Neural cell (in vitro differentiated cells): ENCODE data around the gene HIP1. TPM values are rescaled to one million over a fixed set of nuclear protein-coding genes. Genes with fewer than 3 reads are reported as not detected.

Experiments
- H2AFZ ChIP-seq: fragments of 200-600, 300-800 bp; sonication (generic), shearing (Covaris generic); 2 replicates; pipeline ENCODE4 v1.6.0; 2014; ENCODE audit warnings: low read depth, mild to moderate bottlenecking, antibody characterized with exemption, low read length, moderate library complexity
- H3F3A ChIP-seq: fragments of 200-600 bp; shearing (Covaris generic); 2 replicates; pipeline ENCODE4 v1.6.1; 2016; ENCODE audit warnings: mild to moderate bottlenecking, moderate library complexity, mixed read lengths, antibody characterized with exemption, low read length; ENCODE audit not compliant: insufficient read depth, poor library complexity, severe bottlenecking
- H3K27ac ChIP-seq: fragments of 200-600, 300-800 bp; sonication (generic), shearing (Covaris generic); 2 replicates; pipeline ENCODE4 v1.5.1; 2014; ENCODE audit warnings: mild to moderate bottlenecking, low read length, moderate library complexity
- H3K27me3 ChIP-seq: fragments of 300-800, 200-600 bp; sonication (generic), shearing (Covaris generic); 2 replicates; pipeline ENCODE4 v1.6.0; 2014; ENCODE audit warnings: mild to moderate bottlenecking, low read depth, low read length, moderate library complexity; ENCODE audit not compliant: insufficient read depth
- H3K36me3 ChIP-seq: fragments of 300-800, 200-600 bp; sonication (generic), shearing (Covaris generic); 2 replicates; pipeline ENCODE4 v1.5.1; 2014; ENCODE audit warnings: mild to moderate bottlenecking, antibody characterized with exemption, low read length, moderate library complexity; ENCODE audit not compliant: insufficient read depth
- H3K4me2 ChIP-seq: fragments of 300-800, 200-600 bp; sonication (generic), shearing (Covaris generic); 2 replicates; pipeline ENCODE4 v1.6.0; 2014; ENCODE audit warnings: mild to moderate bottlenecking, low read length
- H3K4me3 ChIP-seq: fragments of 300-800, 200-600 bp; sonication (generic), shearing (Covaris generic); 2 replicates; pipeline ENCODE4 v1.5.1; 2014; ENCODE audit warnings: mild to moderate bottlenecking, low read length, moderate library complexity
- H3K79me2 ChIP-seq: fragments of 200-600 bp; shearing (Covaris generic); replicated peaks from 2 replicates; pipeline ENCODE4 v1.6.0; 2014; ENCODE audit warnings: mild to moderate bottlenecking, low read length, moderate library complexity; ENCODE audit not compliant: insufficient read depth
- H3K9ac ChIP-seq: fragments of 300-800, 200-600 bp; sonication (generic), shearing (Covaris generic); 2 replicates; pipeline ENCODE4 v1.6.1; 2016; ENCODE audit warnings: mild to moderate bottlenecking, low read length, mixed read lengths
- H3K9me2 ChIP-seq: fragments of 200-600 bp; shearing (Covaris generic); 2 replicates; pipeline ENCODE4 v1.6.1; 2016; ENCODE audit warnings: mild to moderate bottlenecking, low read length, mixed read lengths; ENCODE audit not compliant: insufficient read depth
- H3K9me3 ChIP-seq: fragments of 200-600, 300-800 bp; sonication (generic), shearing (Covaris generic); 2 replicates; pipeline ENCODE4 v1.6.1; 2016; ENCODE audit warnings: mild to moderate bottlenecking, mixed run types, low read length, moderate library complexity, mixed read lengths
- H4K20me1 ChIP-seq: fragments of 200-600 bp; shearing (Covaris generic); 2 replicates; pipeline ENCODE4 v1.6.1; 2016; ENCODE audit warnings: mild to moderate bottlenecking, mixed run types; ENCODE audit not compliant: insufficient read depth
- CTCF ChIP-seq: fragments of 450-650 bp; IDR thresholded peaks from 2 replicates; pipeline ENCODE4 v1.5.1; 2014; ENCODE audit warnings: antibody characterized with exemption, mild to moderate bottlenecking, moderate library complexity; ENCODE audit not compliant: poor library complexity, severe bottlenecking
- EP300 ChIP-seq: fragments of 450-650 bp; conservative IDR thresholded peaks from 2 replicates; pipeline ENCODE4 v1.6.1; 2014; ENCODE audit warnings: antibody characterized with exemption, mild to moderate bottlenecking, moderate library complexity; ENCODE audit not compliant: poor library complexity, severe bottlenecking
- EZH2 ChIP-seq: fragments of 200-600, 300-800 bp; shearing (Covaris generic), sonication (generic); IDR thresholded peaks from 2 replicates; pipeline ENCODE4 v1.6.1; 2014; ENCODE audit warnings: antibody characterized with exemption, low read length, borderline replicate concordance, mild to moderate bottlenecking; ENCODE audit not compliant: insufficient read depth, poor library complexity, severe bottlenecking
- MXI1 ChIP-seq: fragments of 450-650 bp; conservative IDR thresholded peaks from 2 replicates; pipeline ENCODE4 v1.6.1; 2014; ENCODE audit warnings: antibody characterized with exemption, mild to moderate bottlenecking; ENCODE audit not compliant: poor library complexity, severe bottlenecking
- POLR2AphosphoS5 ChIP-seq: IDR thresholded peaks from 2 replicates; pipeline ENCODE4 v1.6.1; 2012
- RAD21 ChIP-seq: fragments of 450-650 bp; conservative IDR thresholded peaks from 2 replicates; pipeline ENCODE4 v1.6.1; 2014; ENCODE audit warnings: antibody characterized with exemption, mild to moderate bottlenecking, moderate library complexity
- SMC3 ChIP-seq: fragments of 450-650 bp; conservative IDR thresholded peaks from 2 replicates; pipeline ENCODE4 v1.6.1; 2014; ENCODE audit warnings: antibody characterized with exemption, mild to moderate bottlenecking, moderate library complexity; ENCODE audit not compliant: poor library complexity
- TAF1 ChIP-seq: IDR thresholded peaks from 2 replicates; pipeline ENCODE4 v1.6.1; 2012; ENCODE audit warnings: low read depth
- polyA plus RNA-seq: library from polyadenylated mRNA; depleted of rRNA; stranded (reverse); fragments of >200 nt; gene quantifications from 2 replicates; pipeline ENCODE4 v1.2.3, GENCODE V29; 2014
- TF ChIP-seq, protein P1 (sequence below): IDR thresholded peaks from 2 replicates; pipeline ENCODE4 v1.6.1; 2012; ENCODE audit warnings: borderline replicate concordance

The HIP1 gene
- polyA plus RNA-seq, 1 donor from 2014 or later = 12.9 TPM

- Histone ChIP-seq H3K27me3 (no peaks in the 10 kb centered on the region), H3K79me2 (no peaks in the 10 kb centered on the region), H3K4me3 (no peak overlapping the region), H3K27ac (no peak overlapping the region), H3K36me3 (no peaks in the 10 kb centered on the region), H2AFZ (no peak overlapping the region), H3K9ac (no peak overlapping the region), H3K9me3 (no peaks in the 10 kb centered on the region), H4K20me1 (no peaks in the 10 kb centered on the region), H3F3A (no peaks in the 10 kb centered on the region), H3K4me2 (no peak overlapping the region), H3K9me2 (no peaks in the 10 kb centered on the region)
- TF ChIP-seq POLR2AphosphoS5 (no peak), SMC3 (no peak), RAD21 (no peak), EZH2 (no peak), CTCF (no peak), TAF1 (no peak), EP300 (no peak), MXI1 (no peak)
- TF ChIP-seq, protein P1, sequence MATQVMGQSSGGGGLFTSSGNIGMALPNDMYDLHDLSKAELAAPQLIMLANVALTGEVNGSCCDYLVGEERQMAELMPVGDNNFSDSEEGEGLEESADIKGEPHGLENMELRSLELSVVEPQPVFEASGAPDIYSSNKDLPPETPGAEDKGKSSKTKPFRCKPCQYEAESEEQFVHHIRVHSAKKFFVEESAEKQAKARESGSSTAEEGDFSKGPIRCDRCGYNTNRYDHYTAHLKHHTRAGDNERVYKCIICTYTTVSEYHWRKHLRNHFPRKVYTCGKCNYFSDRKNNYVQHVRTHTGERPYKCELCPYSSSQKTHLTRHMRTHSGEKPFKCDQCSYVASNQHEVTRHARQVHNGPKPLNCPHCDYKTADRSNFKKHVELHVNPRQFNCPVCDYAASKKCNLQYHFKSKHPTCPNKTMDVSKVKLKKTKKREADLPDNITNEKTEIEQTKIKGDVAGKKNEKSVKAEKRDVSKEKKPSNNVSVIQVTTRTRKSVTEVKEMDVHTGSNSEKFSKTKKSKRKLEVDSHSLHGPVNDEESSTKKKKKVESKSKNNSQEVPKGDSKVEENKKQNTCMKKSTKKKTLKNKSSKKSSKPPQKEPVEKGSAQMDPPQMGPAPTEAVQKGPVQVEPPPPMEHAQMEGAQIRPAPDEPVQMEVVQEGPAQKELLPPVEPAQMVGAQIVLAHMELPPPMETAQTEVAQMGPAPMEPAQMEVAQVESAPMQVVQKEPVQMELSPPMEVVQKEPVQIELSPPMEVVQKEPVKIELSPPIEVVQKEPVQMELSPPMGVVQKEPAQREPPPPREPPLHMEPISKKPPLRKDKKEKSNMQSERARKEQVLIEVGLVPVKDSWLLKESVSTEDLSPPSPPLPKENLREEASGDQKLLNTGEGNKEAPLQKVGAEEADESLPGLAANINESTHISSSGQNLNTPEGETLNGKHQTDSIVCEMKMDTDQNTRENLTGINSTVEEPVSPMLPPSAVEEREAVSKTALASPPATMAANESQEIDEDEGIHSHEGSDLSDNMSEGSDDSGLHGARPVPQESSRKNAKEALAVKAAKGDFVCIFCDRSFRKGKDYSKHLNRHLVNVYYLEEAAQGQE = no peak
Measured at GRCh38 chr7:75691793-75692543, 46.8 kb downstream of the HIP1 start.

DNA sequence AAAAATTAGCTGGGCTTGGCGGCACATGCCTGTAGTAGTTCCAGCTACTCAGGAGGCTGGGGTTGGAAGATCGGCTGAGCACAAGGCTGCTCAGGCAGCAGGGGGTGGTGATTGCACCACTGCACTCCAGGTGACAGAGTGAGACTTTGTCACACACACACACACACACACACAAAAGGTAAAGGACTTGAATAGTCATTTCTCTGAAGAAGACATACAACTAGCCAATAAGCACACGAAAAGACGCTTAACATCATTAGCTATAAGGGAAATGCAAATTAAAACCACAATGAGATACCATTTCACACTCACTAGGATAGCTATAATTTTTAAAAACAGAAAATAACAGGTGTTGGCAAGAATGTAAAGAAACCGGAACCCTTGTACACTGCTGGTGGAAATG, 48.6 kb downstream of the HIP1 start:
- TF ChIP-seq POLR2AphosphoS5 (no peak), CTCF (no peak), RAD21 (no peak), TAF1 (no peak), SMC3 (no peak), EP300 (no peak), MXI1 (no peak), EZH2 (no peak)
- TF ChIP-seq, protein P1 = no peak
- Histone ChIP-seq H3F3A (no peaks in the 10 kb centered on the region), H3K9ac (no peak overlapping the region), H3K27ac (no peak overlapping the region), H3K79me2 (no peaks in the 10 kb centered on the region), H3K4me3 (no peak overlapping the region), H3K4me2 (no peak overlapping the region), H3K9me3 (no peaks in the 10 kb centered on the region), H2AFZ (no peak overlapping the region), H4K20me1 (no peaks in the 10 kb centered on the region), H3K36me3 (no peaks in the 10 kb centered on the region), H3K9me2 (no peaks in the 10 kb centered on the region), H3K27me3 (no peaks in the 10 kb centered on the region)
